ENCODE data around the gene STK39. TPM values are rescaled to one million over a fixed set of nuclear protein-coding genes. Genes with fewer than 3 reads are reported as not detected.

Gene STK39
- total and polyA plus RNA-seq, 2 of the 4 experiments (the other 2 are of a cell fraction) = 11.8 to 16.4 TPM

- no peak for TF ChIP-seq NFE2L2 (IDR thresholded peaks at IDR 0.05; ENCODE audit: low read depth, low read length)
- TF ChIP-seq CEBPB (IDR thresholded peaks at IDR 0.05; ENCODE audit: low read depth, low read length) = no peak
- TF ChIP-seq USF2 (IDR thresholded peaks at IDR 0.05; ENCODE audit: low read depth, low read length) = no peak
- TF ChIP-seq MXI1 (IDR thresholded peaks at IDR 0.05; ENCODE audit: borderline replicate concordance, low read depth, low read length) = no peak
- TF ChIP-seq POLR2A (IDR thresholded peaks at IDR 0.05; ENCODE audit: low read depth, low read length) = no peak
- no peak for TF ChIP-seq CHD1 (IDR thresholded peaks at IDR 0.05; ENCODE audit: low read depth, low read length)
- TF ChIP-seq FOS (IDR thresholded peaks at IDR 0.05; ENCODE audit: low read depth, low read length) = no peak
- no peak for TF ChIP-seq SMC3 (IDR thresholded peaks at IDR 0.05; ENCODE audit: low read depth, low read length)
- no peak for TF ChIP-seq RFX5 (IDR thresholded peaks at IDR 0.05; ENCODE audit: low read depth, low read length)
- no peak for TF ChIP-seq MAFK (IDR thresholded peaks at IDR 0.05; ENCODE audit: low read depth, low read length)
- no peak for TF ChIP-seq RAD21 (IDR thresholded peaks at IDR 0.05; ENCODE audit: low read length)
- TF ChIP-seq RCOR1 (IDR thresholded peaks at IDR 0.05; ENCODE audit: insufficient replicate concordance, low read length) = no peak
- no peak for TF ChIP-seq MAZ (IDR thresholded peaks at IDR 0.05; ENCODE audit: borderline replicate concordance, low read depth, low read length)
- no peak for TF ChIP-seq ELK1 (IDR thresholded peaks at IDR 0.05; ENCODE audit: borderline replicate concordance, low read depth, low read length)
- no peak for TF ChIP-seq BHLHE40 (IDR thresholded peaks at IDR 0.05; ENCODE audit: low read depth, low read length)
- TF ChIP-seq CTCF (conservative IDR thresholded peaks at IDR 0.05; ENCODE audit: low read depth, low read length) = no peak
- in situ Hi-C loops (cut with MboI; ENCODE audit: low sequenced_read_pairs) = loop anchor here (25.0 kb wide), 1 partner anchor 752 kb away; the partner anchor contains the start of gene SPC25
- no peak overlapping the region for H2BK5ac ChIP-seq (ENCODE audit: low read depth, low read length, poor library complexity, severe bottlenecking)
- no peak overlapping the region for H3K9ac ChIP-seq (ENCODE audit: low read depth, low read length)
- H2AFZ ChIP-seq (replicated peaks; ENCODE audit: low read length, poor library complexity) = no peak overlapping the region
- peak overlapping the region; percentile 6; the same call in 1 of the 2 replicates for H2AK5ac ChIP-seq (ENCODE audit: low read depth, low read length)
- no peak overlapping the region for H3K4ac ChIP-seq (ENCODE audit: low read depth, low read length)
- ATAC-seq (ENCODE audit: low read depth) (peak; percentile 33), DNase-seq (no peak)
- peaks cover 10% of the 10 kb centered on the region for H3K36me3 ChIP-seq (ENCODE audit: control insufficient read depth, insufficient read depth, low read length)
- no peaks in the 10 kb centered on the region; the same call in 1 of the 2 replicates for H4K20me1 ChIP-seq (ENCODE audit: insufficient read depth, low read length)
- no peak overlapping the region for H4K8ac ChIP-seq (ENCODE audit: low read depth in 2 of 2, low read length in 2 of 2)
- peak overlapping the region; percentile 16; the same call in 1 of the 2 replicates for H3K14ac ChIP-seq (replicated peaks; ENCODE audit: low read depth, low read length)
- H3K9me1 ChIP-seq (ENCODE audit: insufficient read depth, low read length) = peaks cover 3% of the 10 kb centered on the region; the same call in 1 of the 2 replicates
- H2BK20ac ChIP-seq (ENCODE audit: low read depth, low read length) = no peak overlapping the region
- BruUV-seq (replicated peaks) = no TSS peak
- dilution Hi-C loops (cut with HindIII; ENCODE audit: low sequenced_read_pairs, unreplicated experiment) = no loop called here
- no peak overlapping the region for H2BK15ac ChIP-seq (ENCODE audit: low read depth, low read length)
- no peak overlapping the region; the same call in 1 of the 2 replicates for H3K27ac ChIP-seq (ENCODE audit: insufficient read depth, low read length)
- no peak overlapping the region for H3K4me3 ChIP-seq (ENCODE audit: insufficient read depth, low read depth, low read length)
- no peaks in the 10 kb centered on the region for H3K9me3 ChIP-seq (ENCODE audit: control insufficient read depth, insufficient read depth, low read length)
- peak overlapping the region; percentile 44; the same call in 1 of the 2 replicates for H3K4me2 ChIP-seq (ENCODE audit: low read depth, low read length)
- no peaks in the 10 kb centered on the region for H3K27me3 ChIP-seq (ENCODE audit: control insufficient read depth, insufficient read depth, low read length)
- H3K18ac ChIP-seq (ENCODE audit: low read depth, low read length) = peak overlapping the region; percentile 37; the same call in 1 of the 2 replicates
- H2BK120ac ChIP-seq (ENCODE audit: low read depth, low read length) = no peak overlapping the region
- no peak overlapping the region for H3K56ac ChIP-seq (ENCODE audit: extremely low read depth, insufficient read depth, low read length)
- intact Hi-C loops (cut with micrococcal nuclease) = loop anchor here (5.0 to 10.0 kb wide), 4 partner anchors 212 to 780 kb away; no protein-coding TSS in a partner anchor
- ChIA-PET POLR2A (ENCODE audit: unreplicated experiment) (no interaction called here), CTCF (interaction anchor here (0.9 to 1.3 kb wide), 2 partner anchors 10 to 113 kb away, joined by 3 to 4 read pairs; partner anchors contain the start of gene STK39)
- H3K4me1 ChIP-seq (ENCODE audit: control insufficient read depth, insufficient read depth, low read length) = peaks cover 4% of the 10 kb centered on the region
- H4K91ac ChIP-seq (ENCODE audit: insufficient read depth, low read depth, low read length) = no peak overlapping the region
- WGBS, 2 experiments (ENCODE audit: extremely low coverage in 2 of 2, insufficient read length in 1 of 2) = no CpG with 5 or more reads among the region's 2 CpGs
- no peak overlapping the region for H2AK9ac ChIP-seq (replicated peaks; ENCODE audit: low read depth, low read length, poor library complexity)
- peaks cover 14 to 36% of the 10 kb centered on the region in 2 experiments for H3K79me1 ChIP-seq (ENCODE audit: low read depth in 1 of 2, low read length in 2 of 2)
- peak overlapping the region; percentile 25; the same call in 1 of the 2 replicates for H4K5ac ChIP-seq (ENCODE audit: low read depth, low read length)
- H3K23ac ChIP-seq (ENCODE audit: low read depth, low read length) = no peak overlapping the region
Observed at GRCh38 chr2:168135121-168135520, 112.3 kb downstream of the STK39 start.
